ENCODE results near the gene DHX8.

DNA sequence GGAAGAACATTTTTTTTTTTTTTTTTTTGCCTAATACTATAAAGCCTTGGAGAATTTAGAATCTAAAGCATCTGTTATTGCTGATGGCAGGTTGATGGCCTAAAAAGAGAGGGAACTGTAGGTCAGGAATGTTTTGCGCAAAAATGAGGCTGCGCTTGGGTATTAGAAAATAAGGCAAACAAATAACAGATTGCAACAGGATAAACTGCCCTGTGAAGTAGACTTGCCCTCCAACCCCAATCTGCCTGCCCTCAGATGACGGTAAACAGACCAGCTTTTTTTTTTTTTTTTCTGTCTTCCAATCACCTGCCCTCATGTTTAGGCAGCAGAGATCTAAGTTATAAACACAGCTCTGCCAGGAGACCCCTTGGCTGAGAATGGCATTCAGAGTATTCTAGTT lies 3.8 kb upstream of the DHX8 start:
- TF ChIP-seq, protein P1, sequence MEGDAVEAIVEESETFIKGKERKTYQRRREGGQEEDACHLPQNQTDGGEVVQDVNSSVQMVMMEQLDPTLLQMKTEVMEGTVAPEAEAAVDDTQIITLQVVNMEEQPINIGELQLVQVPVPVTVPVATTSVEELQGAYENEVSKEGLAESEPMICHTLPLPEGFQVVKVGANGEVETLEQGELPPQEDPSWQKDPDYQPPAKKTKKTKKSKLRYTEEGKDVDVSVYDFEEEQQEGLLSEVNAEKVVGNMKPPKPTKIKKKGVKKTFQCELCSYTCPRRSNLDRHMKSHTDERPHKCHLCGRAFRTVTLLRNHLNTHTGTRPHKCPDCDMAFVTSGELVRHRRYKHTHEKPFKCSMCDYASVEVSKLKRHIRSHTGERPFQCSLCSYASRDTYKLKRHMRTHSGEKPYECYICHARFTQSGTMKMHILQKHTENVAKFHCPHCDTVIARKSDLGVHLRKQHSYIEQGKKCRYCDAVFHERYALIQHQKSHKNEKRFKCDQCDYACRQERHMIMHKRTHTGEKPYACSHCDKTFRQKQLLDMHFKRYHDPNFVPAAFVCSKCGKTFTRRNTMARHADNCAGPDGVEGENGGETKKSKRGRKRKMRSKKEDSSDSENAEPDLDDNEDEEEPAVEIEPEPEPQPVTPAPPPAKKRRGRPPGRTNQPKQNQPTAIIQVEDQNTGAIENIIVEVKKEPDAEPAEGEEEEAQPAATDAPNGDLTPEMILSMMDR (IDR thresholded peaks at IDR 0.05), result no peak
- TF ChIP-seq POLR2A (IDR thresholded peaks at IDR 0.05), result no peak

Data from thyroid gland (tissue), 4 donors.